ENCODE data around the gene CTNND2.
"Not testable (repeated sequence)": the region's sequence is repeated elsewhere in the genome, so short reads cannot be mapped to it uniquely, and the experiment has no call there.

Gene CTNND2

GRCh38 chr5:11010429-11011210 lies 893.6 kb downstream of the CTNND2 start:
- H3K4me3 ChIP-seq (ENCODE audit: low read depth in 1 of 2, low read length in 2 of 2) = no peak overlapping the region
- no peak overlapping the region for H3K9ac ChIP-seq (ENCODE audit: low read depth in 1 of 2, low read length in 2 of 2)
- no peaks in the 10 kb centered on the region for H3K36me3 ChIP-seq (ENCODE audit: control insufficient read depth in 1 of 2, insufficient read depth in 2 of 2, low read length in 2 of 2)
- no peak overlapping the region for H3K27ac ChIP-seq (ENCODE audit: low read depth, low read length)
- no peaks in the 10 kb centered on the region for H3K9me3 ChIP-seq (ENCODE audit: control insufficient read depth in 1 of 2, low read length in 2 of 2)
- no peaks in the 10 kb centered on the region for H3K27me3 ChIP-seq (ENCODE audit: control insufficient read depth in 1 of 2, insufficient read depth in 2 of 2, low read length in 2 of 2)
- H3K4me1 ChIP-seq (ENCODE audit: control insufficient read depth in 1 of 2, insufficient read depth in 2 of 2, low read length in 2 of 2) = no peaks in the 10 kb centered on the region

GRCh38 chr5:11009576-11009975 lies 894.7 kb downstream of the CTNND2 start:
- Histone ChIP-seq H3K9ac (ENCODE audit: low read depth in 1 of 2, low read length in 2 of 2) (no peak overlapping the region), H3K36me3 (ENCODE audit: control insufficient read depth in 1 of 2, insufficient read depth in 2 of 2, low read length in 2 of 2) (no peaks in the 10 kb centered on the region), H3K27me3 (ENCODE audit: control insufficient read depth in 1 of 2, insufficient read depth in 2 of 2, low read length in 2 of 2) (no peaks in the 10 kb centered on the region), H3K4me1 (ENCODE audit: control insufficient read depth in 1 of 2, insufficient read depth in 2 of 2, low read length in 2 of 2) (no peaks in the 10 kb centered on the region), H3K9me3 (ENCODE audit: control insufficient read depth in 1 of 2, low read length in 2 of 2) (no peaks in the 10 kb centered on the region), H3K4me3 (ENCODE audit: low read depth in 1 of 2, low read length in 2 of 2) (no peak overlapping the region), H3K27ac (ENCODE audit: low read depth, low read length) (no peak overlapping the region)

- no peaks in the 10 kb centered on the region for H3K4me1 ChIP-seq (ENCODE audit: control insufficient read depth in 1 of 2, insufficient read depth in 2 of 2, low read length in 2 of 2)
- no peaks in the 10 kb centered on the region for H3K27me3 ChIP-seq (ENCODE audit: control insufficient read depth in 1 of 2, insufficient read depth in 2 of 2, low read length in 2 of 2)
- H3K36me3 ChIP-seq (ENCODE audit: control insufficient read depth in 1 of 2, insufficient read depth in 2 of 2, low read length in 2 of 2) = no peaks in the 10 kb centered on the region
- H3K9me3 ChIP-seq (ENCODE audit: control insufficient read depth in 1 of 2, low read length in 2 of 2) = no peaks in the 10 kb centered on the region
- H3K9ac ChIP-seq (ENCODE audit: low read depth in 1 of 2, low read length in 2 of 2) = no peak overlapping the region
- no peak overlapping the region for H3K27ac ChIP-seq (ENCODE audit: low read depth, low read length)
- H3K4me3 ChIP-seq (ENCODE audit: low read depth in 1 of 2, low read length in 2 of 2) = no peak overlapping the region
Observed at GRCh38 chr5:11007269-11007870, 896.9 kb downstream of the CTNND2 start.

DNA sequence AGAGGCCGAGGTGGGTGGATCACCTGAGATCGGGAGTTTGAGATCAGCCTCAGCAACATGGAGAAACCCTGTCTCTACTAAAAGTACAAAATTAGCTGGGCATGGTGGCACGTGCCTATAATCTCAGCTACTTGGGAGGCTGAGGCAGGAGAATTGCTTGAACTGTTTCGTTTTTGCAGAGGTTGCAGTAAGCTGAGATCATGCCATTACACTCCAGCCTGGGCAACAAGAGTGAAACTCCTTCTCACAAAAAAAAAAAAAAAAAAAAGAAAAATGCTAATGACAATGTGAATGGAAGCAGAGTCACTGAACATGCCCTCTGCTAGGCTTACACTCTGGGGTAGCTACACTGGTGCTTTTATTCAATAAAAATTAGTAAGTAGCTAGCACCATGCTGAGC lies 899.7 kb downstream of the CTNND2 start:
- not testable (repeated sequence) for H3K36me3 ChIP-seq (ENCODE audit: control insufficient read depth in 1 of 2, insufficient read depth in 2 of 2, low read length in 2 of 2); H3K4me3 ChIP-seq (ENCODE audit: low read depth in 1 of 2, low read length in 2 of 2); H3K27me3 ChIP-seq (ENCODE audit: control insufficient read depth in 1 of 2, insufficient read depth in 2 of 2, low read length in 2 of 2); H3K9ac ChIP-seq (ENCODE audit: low read depth in 1 of 2, low read length in 2 of 2); H3K9me3 ChIP-seq (ENCODE audit: control insufficient read depth in 1 of 2, low read length in 2 of 2); H3K27ac ChIP-seq (ENCODE audit: low read depth, low read length); H3K4me1 ChIP-seq (ENCODE audit: control insufficient read depth in 1 of 2, insufficient read depth in 2 of 2, low read length in 2 of 2)

DNA sequence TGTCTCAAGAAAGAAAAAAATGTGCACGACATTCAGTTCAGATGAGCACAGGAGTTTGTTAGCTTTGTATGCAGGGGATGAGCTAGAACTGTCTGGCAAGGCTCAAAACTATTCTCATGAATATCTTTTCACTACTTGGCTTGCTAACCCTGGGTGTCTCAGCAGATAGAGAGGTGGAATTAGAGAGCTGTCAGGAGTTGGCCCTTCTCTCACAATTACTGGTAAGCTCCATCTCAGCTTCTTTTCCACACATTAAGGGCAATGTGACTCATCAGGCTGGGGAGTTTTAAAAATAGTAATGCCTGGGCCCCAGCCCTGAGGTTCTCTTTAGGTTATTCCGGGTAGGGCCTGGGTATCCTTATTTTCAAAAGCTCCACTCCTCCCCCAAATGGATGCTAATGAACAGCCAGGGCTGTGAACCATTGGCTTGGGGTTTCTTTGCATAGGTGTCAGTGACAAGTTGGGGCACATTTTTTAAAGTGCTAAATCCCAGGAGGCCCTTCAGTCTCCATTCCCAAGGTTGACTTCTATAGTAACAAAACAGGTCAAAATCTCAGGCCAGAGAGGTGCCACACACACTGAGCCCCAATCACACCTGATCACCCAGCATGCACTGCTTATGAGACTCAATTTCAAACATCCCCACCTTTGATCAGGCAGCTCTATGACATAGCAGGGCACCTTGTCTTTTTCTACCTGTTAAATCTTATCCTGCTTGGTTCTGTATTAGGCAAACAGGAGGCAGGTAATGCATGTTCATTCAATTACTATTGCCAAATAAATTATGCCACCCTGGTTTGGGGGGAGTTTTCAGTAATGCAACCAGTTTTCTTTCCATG lies 903.5 kb downstream of the CTNND2 start:
- Histone ChIP-seq H3K36me3 (ENCODE audit: control insufficient read depth in 1 of 2, insufficient read depth in 2 of 2, low read length in 2 of 2) (no peaks in the 10 kb centered on the region), H3K27ac (ENCODE audit: low read depth, low read length) (no peak overlapping the region), H3K9ac (ENCODE audit: low read depth in 1 of 2, low read length in 2 of 2) (no peak overlapping the region), H3K9me3 (ENCODE audit: control insufficient read depth in 1 of 2, low read length in 2 of 2) (no peaks in the 10 kb centered on the region), H3K27me3 (ENCODE audit: control insufficient read depth in 1 of 2, insufficient read depth in 2 of 2, low read length in 2 of 2) (no peaks in the 10 kb centered on the region), H3K4me1 (ENCODE audit: control insufficient read depth in 1 of 2, insufficient read depth in 2 of 2, low read length in 2 of 2) (no peaks in the 10 kb centered on the region), H3K4me3 (ENCODE audit: low read depth in 1 of 2, low read length in 2 of 2) (no peak overlapping the region)

DNA sequence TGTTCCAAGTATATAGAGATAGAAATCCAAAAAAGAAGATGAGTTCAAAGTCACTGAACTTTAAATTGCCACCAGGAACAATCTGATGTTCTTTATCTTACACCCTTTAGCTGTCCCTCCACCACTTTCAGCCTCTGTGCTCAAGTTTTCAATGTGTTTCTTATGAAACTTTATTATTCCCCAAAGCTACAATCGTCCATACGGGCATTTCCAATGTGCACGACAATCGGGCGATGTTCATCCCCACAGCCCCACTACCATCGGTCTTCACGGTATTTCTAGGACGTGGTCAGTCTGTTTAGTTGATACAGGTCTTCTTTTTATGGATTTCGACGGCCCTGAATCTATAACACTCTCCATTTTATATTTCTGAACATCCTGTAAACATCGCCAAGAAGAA lies 904.5 kb downstream of the CTNND2 start:
- Histone ChIP-seq H3K4me3 (ENCODE audit: low read depth in 1 of 2, low read length in 2 of 2) (no peak overlapping the region), H3K9me3 (ENCODE audit: control insufficient read depth in 1 of 2, low read length in 2 of 2) (no peaks in the 10 kb centered on the region), H3K27ac (ENCODE audit: low read depth, low read length) (no peak overlapping the region), H3K36me3 (ENCODE audit: control insufficient read depth in 1 of 2, insufficient read depth in 2 of 2, low read length in 2 of 2) (no peaks in the 10 kb centered on the region), H3K27me3 (ENCODE audit: control insufficient read depth in 1 of 2, insufficient read depth in 2 of 2, low read length in 2 of 2) (no peaks in the 10 kb centered on the region), H3K9ac (ENCODE audit: low read depth in 1 of 2, low read length in 2 of 2) (no peak overlapping the region), H3K4me1 (ENCODE audit: control insufficient read depth in 1 of 2, insufficient read depth in 2 of 2, low read length in 2 of 2) (no peaks in the 10 kb centered on the region)

DNA sequence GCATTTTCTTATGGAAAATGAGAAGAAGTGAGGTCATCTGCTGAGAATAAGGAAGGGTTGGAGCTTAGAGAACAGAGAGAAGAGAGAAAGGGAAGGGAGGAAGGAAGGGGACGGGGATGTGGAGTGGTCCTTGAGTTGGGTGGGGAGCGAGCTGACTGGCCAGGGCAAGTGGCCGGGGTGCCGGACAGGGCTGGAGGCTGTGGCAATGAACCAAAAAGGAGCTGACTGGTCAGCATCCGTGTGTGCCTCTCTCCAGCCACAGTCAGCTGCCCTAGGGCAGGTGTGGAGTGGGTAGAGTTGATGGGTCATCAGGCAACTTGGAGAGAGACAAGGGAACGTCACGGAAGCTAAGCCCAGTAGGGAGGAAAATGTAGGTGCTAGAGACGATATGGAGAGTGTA lies 908.4 kb downstream of the CTNND2 start:
- Histone ChIP-seq H3K27ac (ENCODE audit: low read depth, low read length) (no peak overlapping the region), H3K27me3 (ENCODE audit: control insufficient read depth in 1 of 2, insufficient read depth in 2 of 2, low read length in 2 of 2) (no peaks in the 10 kb centered on the region), H3K9ac (ENCODE audit: low read depth in 1 of 2, low read length in 2 of 2) (no peak overlapping the region), H3K4me1 (ENCODE audit: control insufficient read depth in 1 of 2, insufficient read depth in 2 of 2, low read length in 2 of 2) (no peaks in the 10 kb centered on the region), H3K4me3 (ENCODE audit: low read depth in 1 of 2, low read length in 2 of 2) (no peak overlapping the region), H3K9me3 (ENCODE audit: control insufficient read depth in 1 of 2, low read length in 2 of 2) (no peaks in the 10 kb centered on the region), H3K36me3 (ENCODE audit: control insufficient read depth in 1 of 2, insufficient read depth in 2 of 2, low read length in 2 of 2) (no peaks in the 10 kb centered on the region)

DNA sequence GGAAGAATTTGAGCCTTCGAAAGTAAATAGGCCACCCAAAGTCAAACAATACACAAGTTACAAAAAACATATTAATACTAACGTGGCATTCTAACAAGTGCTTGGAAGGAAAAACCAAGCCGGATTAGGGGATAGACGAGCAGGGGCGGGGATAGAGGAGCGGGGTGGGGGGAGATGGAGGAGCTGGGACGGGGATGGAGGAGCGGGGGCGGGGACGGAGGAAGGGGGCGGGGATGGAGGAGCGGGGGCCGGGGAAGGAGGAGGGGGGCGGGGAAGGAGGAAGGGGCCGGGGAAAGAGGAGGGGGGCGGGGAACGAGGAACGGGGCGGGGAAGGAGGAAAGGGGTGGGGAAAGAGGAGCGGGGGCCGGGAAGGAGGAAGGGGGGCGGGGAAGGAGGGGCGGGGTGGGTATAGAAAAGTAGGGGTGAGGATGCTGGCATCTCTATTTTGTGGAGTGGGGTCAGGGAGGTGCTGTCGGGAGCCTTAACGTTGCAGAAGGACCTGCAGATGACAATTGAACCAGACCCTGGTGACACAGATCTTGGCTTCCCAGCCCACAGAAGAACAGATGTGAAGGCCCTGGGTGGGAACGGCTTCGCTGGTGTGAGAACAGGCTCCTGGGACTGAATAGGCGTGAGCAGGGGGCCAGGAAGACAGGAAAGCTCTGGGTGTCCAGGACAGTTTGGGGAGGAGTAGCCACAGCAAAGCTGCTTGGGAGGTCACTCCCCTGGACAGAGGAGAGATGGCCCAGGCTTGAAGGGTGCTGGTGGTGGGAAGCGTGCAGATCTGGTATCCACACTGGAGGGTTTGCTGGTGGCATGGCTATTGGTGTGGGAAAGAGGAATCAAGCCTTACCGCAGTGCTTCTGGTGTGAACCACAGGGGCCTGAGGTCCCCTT lies 909.9 kb downstream of the CTNND2 start:
- Histone ChIP-seq H3K36me3 (ENCODE audit: control insufficient read depth in 1 of 2, insufficient read depth in 2 of 2, low read length in 2 of 2) (no peaks in the 10 kb centered on the region), H3K4me3 (ENCODE audit: low read depth in 1 of 2, low read length in 2 of 2) (no peak overlapping the region), H3K9ac (ENCODE audit: low read depth in 1 of 2, low read length in 2 of 2) (no peak overlapping the region), H3K9me3 (ENCODE audit: control insufficient read depth in 1 of 2, low read length in 2 of 2) (no peaks in the 10 kb centered on the region), H3K27ac (ENCODE audit: low read depth, low read length) (no peak overlapping the region), H3K27me3 (ENCODE audit: control insufficient read depth in 1 of 2, insufficient read depth in 2 of 2, low read length in 2 of 2) (no peaks in the 10 kb centered on the region), H3K4me1 (ENCODE audit: control insufficient read depth in 1 of 2, insufficient read depth in 2 of 2, low read length in 2 of 2) (no peaks in the 10 kb centered on the region)

GRCh38 chr5:10990634-10991033 lies 913.6 kb downstream of the CTNND2 start:
- H3K36me3 ChIP-seq (ENCODE audit: control insufficient read depth in 1 of 2, insufficient read depth in 2 of 2, low read length in 2 of 2) = no peaks in the 10 kb centered on the region
- peaks cover 0 to 8% of the 10 kb centered on the region in 2 donors for H3K27me3 ChIP-seq (ENCODE audit: control insufficient read depth in 1 of 2, insufficient read depth in 2 of 2, low read length in 2 of 2)
- H3K4me3 ChIP-seq (ENCODE audit: low read depth in 1 of 2, low read length in 2 of 2) = no peak overlapping the region
- no peak overlapping the region for H3K9ac ChIP-seq (ENCODE audit: low read depth in 1 of 2, low read length in 2 of 2)
- H3K9me3 ChIP-seq (ENCODE audit: control insufficient read depth in 1 of 2, low read length in 2 of 2) = no peaks in the 10 kb centered on the region
- no peak overlapping the region for H3K27ac ChIP-seq (ENCODE audit: low read depth, low read length)
- H3K4me1 ChIP-seq (ENCODE audit: control insufficient read depth in 1 of 2, insufficient read depth in 2 of 2, low read length in 2 of 2) = no peaks in the 10 kb centered on the region

Data from duodenal mucosa (tissue), 2 donors.